GM18951 (cell line): ENCODE measurements around the gene MAP3K7.

Source experiments
- POLR2A ChIP-seq: IDR thresholded peaks from 4 replicates; pipeline ENCODE4 v1.6.1; 2011; ENCODE audit warnings: mild to moderate bottlenecking; ENCODE audit not compliant: insufficient read length, insufficient read depth; ENCODE audit errors: extremely low read depth
- in situ Hi-C: fragments of 300-500 bp; cut with MboI; formaldehyde crosslinking; loops from one replicate; pipeline ENCODE4 v1.12.0; 2022; ENCODE audit warnings: low sequenced_read_pairs, mixed read lengths, inconsistent platforms; ENCODE audit not compliant: unreplicated experiment

Gene MAP3K7

DNA sequence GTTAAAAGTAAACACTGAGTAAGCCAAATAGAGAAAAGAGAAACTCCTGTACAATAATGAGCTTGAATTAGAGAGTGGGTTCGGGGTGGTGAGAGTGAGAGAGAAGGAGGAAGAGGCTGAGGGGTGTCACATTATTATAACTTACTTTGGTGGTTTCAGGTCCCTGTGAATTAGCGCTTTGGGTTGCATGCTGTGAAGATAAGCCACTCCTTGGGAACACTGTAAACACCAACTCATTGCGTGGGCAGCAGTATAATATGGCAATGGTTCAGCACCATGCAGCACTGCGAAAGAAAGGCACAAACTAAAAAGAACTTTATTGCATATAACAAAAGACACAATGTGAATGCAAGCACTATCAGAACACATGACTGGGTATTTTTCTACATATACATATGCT is 26.9 kb downstream of the MAP3K7 start:
- no peak for TF ChIP-seq POLR2A
- in situ Hi-C loops, result no loop called here

DNA sequence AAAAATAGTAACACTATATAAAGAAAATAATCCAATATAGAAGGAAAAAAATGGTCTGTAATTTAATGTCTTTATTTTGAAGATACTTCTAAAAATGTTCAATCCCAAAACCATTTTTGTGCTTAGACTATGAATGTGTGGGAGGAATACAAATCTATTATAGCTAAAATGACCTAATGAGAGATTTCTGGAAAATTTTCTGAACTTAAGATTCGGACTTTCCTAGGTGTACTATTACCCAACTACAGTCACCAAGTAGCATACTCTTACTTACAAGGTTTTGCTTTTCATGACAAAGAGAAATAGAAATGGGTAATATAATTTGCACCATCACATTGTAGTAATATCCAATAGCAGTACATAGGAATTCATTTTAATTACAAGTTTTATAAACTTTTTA is 29.9 kb downstream of the MAP3K7 start:
- in situ Hi-C loops, result no loop called here
- TF ChIP-seq POLR2A, result no peak

DNA sequence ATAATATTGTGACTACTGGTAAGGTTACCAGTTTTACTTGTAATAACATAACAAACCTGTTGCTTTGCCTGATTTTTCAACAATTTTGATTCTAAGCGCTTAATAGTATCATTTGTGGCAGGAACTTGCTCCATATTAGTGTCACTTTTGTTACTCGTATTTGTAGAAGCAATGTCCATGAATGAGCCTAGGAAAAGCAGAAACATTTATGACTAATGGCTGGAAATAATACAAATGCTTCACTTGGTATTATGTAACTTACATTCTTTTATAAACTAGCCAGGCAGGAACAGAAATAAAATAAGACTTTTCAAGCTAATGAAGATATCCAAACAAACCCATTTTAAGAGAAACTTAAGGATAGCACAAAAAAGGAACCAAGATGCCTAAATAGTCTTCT is 38.9 kb downstream of the MAP3K7 start:
- in situ Hi-C loops, result no loop called here
- no peak for TF ChIP-seq POLR2A

DNA sequence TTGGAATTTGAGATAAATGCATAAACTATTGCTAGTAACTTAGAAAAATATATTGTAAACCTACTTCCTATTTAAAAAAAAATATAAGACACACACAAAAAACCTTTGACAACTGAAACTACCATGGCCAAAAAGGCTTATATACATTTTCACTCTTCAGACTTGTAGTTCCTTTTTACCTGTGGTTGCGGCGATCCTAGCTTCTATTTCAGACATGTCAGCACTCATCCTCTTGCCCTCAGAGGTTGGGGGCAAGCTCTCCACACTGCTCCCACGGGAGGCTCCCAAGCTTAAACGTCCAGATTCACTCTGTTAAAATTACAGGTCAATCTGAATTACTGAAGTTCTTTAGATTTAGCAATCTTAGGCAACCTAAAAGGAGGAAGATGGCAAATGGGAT is 39.8 kb downstream of the MAP3K7 start:
- TF ChIP-seq POLR2A, result no peak
- in situ Hi-C loops, result no loop called here

DNA sequence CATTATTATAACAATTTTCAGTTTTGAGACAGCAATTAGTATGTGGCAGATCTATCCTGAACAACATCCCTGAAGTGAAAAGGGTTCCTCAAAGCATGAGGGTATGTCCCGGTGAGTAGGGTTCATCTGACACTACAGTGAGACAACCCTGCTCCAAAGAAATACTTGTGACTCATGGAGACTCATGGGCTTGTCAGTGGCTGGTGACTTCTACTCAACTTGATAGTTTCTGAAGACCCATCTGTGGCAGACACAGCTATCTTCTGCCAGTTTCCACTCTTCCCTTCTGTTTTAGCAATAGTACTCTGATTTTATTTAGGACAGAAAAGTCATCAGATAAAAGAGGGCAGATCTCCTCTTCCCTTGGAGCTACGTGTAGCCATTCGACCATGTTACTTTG is 41.4 kb downstream of the MAP3K7 start:
- TF ChIP-seq POLR2A, result no peak
- in situ Hi-C loops, result no loop called here

DNA sequence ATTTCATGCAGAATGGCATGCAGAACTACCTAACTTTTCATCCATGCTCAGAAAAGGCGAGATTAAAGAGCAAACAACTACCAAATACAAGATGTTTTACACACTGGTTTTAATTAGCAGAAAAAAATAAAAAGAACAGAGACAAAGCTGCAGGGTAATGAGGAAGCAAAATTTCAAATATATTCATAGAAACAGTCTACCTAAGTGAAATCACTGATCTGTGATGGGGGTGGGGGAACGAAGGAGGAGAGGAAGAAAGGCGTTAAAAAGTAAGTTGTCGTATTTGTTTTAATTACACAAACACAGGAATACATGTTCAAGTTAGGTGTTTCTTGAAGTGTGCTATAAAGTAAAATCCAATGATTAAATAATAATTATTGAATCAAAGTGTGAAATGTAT is 42.1 kb downstream of the MAP3K7 start:
- no peak for TF ChIP-seq POLR2A
- in situ Hi-C loops, result no loop called here

DNA sequence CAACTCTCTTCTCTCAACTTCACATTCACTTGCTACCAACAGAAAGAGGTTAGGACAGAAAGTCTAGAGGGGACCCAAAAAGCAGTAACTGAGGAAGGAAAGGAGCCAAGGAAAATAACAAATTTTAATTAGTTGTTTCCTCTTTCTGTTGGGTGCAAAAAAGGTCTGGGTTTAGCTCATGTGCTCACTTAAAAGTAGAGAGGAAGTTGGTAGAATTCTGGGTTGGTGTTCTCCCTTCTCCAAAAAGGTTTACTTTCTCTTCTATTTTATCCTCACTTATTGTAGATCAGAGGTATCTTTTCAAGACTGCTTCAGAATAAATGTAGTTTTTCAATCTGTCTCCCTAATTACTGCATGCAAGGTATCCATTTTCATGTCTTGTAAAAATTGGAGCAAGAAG is 42.8 kb downstream of the MAP3K7 start:
- in situ Hi-C loops, result no loop called here
- TF ChIP-seq POLR2A, result no peak

DNA sequence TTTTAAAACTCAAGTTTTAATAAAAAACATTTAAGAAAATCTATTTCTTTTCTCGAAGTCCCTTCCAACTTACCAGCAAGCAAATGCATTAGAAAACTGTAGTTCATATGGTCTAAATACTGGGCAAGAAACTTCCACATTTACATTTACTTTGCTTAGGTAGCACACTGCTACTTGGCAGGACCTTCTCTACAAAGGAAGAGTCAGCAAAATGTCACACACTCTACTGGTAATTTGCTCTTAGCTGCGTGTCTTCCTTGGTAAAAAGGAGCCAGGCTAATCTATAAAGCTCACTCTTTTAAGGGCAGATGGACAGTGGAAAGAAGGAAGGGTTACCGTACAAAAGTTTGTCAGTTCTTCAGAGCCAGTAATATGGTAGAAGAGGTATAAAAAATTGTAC is 45.7 kb downstream of the MAP3K7 start:
- in situ Hi-C loops, result no loop called here
- no peak for TF ChIP-seq POLR2A

DNA sequence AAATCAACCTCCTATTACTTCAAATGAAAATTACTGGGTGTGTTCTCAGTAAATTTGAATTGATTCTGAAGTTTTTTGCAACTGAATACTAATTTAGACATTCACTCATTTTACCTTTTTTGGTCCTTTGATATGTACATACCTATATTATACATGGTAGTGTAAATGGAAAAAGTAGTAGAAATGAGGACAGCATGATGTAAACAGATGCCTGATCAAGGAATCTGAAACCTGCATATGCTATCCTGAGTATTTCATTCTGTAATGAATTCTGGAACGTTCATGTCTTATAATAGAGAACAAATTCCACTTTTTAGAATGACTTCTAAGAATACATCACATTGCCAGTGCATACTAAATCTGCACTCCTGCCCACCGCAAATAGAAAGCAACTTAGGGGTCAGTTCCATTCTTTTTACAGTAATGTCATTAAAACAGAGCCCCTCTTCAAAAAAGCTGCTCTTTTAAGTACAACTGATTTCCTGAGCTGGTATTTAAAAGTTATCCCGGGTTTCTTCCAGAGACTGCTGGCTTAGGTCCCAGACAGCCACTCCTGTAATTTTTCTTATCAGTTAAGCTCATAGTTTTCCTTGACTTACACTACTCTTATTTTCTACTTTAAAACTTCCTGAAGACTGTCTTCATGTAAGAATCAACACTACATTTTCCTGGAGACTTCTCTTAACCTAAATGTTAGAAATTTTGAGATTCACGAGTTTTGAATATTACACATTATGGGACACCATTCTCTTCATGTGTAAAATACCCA is 48.4 kb downstream of the MAP3K7 start:
- no peak for TF ChIP-seq POLR2A
- in situ Hi-C loops, result no loop called here

DNA sequence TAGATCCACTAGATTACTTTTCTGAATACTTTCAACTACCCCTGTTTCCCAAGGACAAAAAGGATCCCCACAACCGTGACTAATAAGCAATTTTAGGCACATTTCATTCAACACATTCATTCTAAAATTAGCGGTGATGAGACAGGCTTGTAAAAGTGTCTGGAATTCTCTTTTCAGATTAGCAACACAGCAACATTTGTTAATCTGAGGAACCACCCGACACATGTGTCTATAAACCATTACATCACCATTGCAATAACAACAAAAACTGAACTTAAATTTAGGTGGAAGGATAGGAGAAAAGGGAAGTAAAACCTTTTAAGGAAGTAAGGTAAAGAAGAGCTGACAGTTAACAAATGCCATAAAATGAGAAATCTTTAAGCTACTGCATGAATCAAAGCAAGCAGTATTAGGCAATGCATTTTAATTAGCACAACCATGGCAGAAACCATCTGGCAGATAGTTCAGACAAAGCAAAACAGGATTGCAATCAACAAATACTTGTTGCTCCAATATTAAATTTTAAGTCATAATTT is 49.1 kb downstream of the MAP3K7 start:
- no peak for TF ChIP-seq POLR2A
- in situ Hi-C loops, result no loop called here

DNA sequence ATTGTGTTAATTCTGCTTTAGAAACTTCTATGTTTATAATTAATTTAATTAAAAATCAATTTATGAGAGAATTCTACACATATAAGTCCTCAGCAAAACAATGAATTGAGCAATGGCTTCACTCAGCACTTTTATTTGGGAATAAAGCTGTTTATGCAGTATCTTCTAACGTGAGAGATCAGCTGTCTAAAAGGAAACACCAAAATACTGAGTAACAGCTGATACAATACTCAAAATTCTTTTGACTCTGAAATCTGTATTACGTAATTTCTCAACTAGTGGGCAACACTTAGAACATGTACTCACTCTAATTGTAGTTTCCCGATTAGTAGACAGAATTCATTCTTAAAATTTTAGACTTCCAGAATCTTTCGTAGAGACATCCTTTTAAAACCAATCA is 49.8 kb downstream of the MAP3K7 start:
- in situ Hi-C loops, result no loop called here
- no peak for TF ChIP-seq POLR2A

DNA sequence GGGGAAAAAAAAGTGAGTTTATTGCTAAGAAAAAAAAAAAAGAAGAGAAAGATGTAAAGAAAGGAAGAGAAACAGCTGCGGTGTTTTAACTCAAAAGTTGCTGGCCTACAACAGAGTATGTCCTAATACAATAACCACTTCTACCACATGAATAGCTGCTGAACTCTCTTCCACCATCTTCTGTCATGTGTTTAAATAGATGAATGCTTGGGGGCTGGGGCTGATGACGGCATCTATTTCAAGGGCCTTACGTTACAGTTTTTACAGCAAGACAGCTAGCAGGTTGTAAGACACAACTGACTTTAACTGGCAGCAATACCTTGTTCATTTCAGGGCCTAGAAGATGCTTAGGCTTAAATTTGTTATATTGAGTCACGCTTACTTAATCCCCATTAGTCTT is 50.4 kb downstream of the MAP3K7 start:
- in situ Hi-C loops, result no loop called here
- TF ChIP-seq POLR2A, result no peak

DNA sequence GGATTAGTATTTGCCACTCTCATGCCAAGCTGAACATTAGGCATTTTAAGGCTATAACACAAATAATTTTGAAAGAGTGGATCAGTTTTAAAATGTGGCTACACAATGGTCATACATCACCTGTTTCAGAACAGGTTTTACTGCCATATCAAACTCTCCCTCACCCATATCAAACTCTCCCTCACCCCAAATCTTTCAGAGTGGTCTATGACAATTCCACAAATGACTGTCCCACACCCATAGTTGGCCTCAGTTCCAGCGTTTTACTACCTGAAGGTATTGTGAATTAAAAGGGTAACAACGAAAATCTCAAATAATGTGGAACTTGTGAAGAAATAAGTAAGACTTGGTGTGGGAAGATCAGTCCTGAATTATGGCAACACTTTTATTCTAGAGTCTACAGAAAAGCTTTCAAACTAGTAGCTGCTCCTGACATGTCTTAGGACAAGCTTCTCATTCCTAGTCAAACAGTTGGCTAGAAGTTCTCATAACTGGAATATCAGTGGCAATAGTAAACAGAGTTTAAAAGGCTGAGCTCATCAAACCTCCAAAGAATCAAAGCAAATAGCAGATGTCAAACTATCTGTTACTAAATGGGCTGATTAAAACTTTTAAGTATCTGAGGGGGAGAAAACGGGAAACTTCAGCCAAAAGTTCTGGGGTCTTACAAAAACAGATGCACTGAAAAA is 52.4 kb downstream of the MAP3K7 start:
- in situ Hi-C loops, result no loop called here
- TF ChIP-seq POLR2A, result no peak
